Renal cortex interstitium (tissue), 11 donors: ENCODE measurements around the gene TK1. TPM values are rescaled to one million over a fixed set of nuclear protein-coding genes. Genes with fewer than 3 reads are reported as not detected.
"Not testable (repeated sequence)": the region's sequence is repeated elsewhere in the genome, so short reads cannot be mapped to it uniquely, and the experiment has no call there.

ENCODE experiments used
- DNase-seq, 11 donors: peaks; one replicate each; pipeline ENCODE4 v3.0.0-alpha.2; 2013; ENCODE audit warnings: low read depth in 9 of 11, low spot score in 4 of 11; ENCODE audit errors: extremely low read depth in 1 of 11
- polyA plus RNA-seq, 3 donors: library from polyadenylated mRNA; unstranded; fragments of 120-200 nt; gene quantifications; one replicate each; pipeline ENCODE4 v1.2.1, GENCODE V29; 2013; ENCODE audit not compliant: insufficient read length in 3 of 3

TK1 gene
- polyA plus RNA-seq, 3 donors: 27.0 to 34.5 (median 28.7) TPM

DNA sequence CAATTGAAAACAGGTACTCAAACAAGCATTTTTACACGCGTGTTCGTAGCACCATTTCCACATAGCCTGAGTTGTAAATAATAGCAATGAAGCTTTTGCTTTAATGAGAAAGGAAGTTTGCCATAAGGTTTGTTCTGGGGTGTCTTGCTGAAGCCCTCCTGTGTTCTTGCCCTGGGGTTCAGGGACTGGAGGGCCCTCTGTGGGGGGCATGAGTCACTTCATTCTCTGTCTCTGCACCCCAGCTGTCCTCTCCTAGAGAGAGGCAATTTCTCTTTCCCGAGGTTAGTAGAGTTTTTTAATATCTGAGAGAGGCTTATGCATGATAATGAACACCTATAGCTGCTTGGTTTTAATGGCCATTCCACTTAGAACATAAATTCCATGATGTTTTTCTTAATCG is 9.9 kb upstream of the TK1 start:
- no peak for DNase-seq

DNA sequence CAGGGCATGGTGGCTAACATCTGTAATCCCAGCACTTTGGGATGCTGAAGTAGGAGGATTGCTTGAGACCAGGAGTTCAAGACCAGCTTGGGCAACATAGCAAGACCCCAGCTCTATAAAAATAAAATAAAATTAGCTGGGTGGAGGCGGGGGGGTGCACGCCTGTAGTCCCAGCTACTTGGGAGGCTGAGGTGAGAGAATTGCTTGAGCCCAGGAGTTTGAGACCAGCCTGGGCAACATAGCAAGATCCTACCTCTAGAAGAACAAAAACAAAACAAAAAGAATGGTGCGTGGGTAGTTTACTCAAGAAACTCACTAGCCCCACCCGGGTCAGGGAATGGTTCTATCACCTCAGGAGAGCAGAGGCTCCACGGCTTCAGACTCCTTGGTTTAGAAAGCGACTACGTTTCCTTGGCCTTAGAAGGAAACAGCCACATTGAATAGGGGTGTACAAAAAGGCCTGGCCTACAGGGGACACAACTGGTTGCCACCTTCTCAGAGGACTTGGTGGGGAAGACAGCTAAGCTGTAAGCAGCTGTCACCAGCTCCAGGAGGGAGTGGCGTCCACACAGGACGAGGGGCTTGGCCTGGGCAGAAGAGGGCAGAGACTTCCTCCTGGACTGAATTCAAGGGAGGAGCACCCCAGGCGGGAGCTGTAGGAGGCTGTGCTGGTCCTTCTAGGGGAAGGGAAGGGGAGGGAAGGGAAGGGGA is 716 bp downstream of the TK1 start:
- DNase-seq: no peak

DNA sequence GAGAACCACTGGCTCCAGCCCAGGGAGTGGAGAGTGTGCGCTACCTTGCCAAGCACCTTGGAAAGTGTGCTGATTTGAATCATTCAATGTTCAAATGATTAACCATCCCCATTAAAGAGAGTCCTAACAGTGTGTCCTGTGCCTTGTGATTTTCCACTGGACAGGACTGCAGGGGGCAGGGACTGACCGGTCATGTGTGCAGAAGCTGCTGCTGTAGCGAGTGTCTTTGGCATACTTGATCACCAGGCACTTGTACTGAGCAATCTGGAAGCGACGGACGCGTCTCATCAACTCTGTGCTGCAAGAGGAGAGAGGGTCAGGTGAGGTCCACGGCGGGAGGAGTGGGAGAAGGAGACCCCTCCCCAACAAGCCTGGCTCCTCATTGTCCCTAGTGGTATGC is 2.0 kb downstream of the TK1 start:
- no peak for DNase-seq

DNA sequence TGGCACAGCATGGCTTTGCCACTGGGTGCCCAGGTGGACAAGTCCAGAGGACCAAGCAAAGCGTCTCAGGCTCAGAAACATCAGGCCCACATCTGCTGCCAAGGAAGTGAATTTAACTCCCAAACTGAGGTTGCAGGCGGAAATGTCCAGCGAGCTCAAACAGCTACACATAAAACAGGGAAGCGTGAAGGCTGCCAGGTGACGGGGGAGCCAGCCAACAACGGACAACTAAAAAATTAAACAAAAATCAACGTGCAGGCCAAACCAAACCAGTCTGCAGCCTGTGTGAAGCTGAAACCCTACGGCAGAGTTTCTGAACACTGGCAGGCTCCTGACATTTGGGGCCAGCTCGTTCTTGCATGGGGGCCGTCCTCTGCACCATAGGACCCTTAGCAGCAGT is 2.5 kb downstream of the TK1 start:
- no peak for DNase-seq

DNA sequence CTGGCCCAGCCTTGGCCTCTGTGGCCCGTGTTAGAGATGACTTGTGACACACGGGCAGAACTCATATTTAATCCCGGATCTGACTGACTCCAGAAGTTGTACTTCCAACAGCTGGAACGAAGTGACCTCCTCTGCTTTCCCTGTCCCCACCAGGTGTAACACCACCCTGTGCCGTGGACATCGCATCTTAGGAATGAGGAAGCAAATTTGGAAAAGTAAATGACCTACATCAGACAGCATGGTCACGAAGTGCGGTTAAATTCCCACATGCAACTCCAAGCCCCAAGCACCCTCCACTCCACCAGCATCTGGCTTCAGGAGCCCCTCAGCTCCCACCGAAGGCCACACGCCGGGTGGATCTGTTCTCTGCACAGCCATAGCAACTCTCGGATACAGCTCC is 2.9 kb downstream of the TK1 start:
- DNase-seq: no peak

DNA sequence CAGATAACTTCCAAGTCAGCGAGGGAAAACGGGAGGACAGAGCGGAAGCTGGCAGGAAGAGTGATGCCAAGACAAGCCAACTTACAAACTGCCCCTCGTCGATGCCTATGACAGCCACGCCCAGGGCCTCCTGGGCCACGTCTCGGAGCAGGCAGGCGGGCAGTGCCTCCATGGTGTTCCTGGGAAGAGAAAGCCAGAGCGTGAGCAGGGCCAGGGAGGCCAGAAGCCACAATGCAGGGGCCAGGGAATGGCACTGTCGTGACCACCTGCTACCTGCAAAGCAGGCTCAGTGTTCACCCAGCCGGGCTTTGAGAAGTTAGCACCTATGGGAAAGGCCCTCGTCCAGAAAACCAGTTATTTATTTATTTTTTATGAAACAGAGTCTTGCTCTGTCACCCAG is 4.3 kb downstream of the TK1 start:
- no peak for DNase-seq

DNA sequence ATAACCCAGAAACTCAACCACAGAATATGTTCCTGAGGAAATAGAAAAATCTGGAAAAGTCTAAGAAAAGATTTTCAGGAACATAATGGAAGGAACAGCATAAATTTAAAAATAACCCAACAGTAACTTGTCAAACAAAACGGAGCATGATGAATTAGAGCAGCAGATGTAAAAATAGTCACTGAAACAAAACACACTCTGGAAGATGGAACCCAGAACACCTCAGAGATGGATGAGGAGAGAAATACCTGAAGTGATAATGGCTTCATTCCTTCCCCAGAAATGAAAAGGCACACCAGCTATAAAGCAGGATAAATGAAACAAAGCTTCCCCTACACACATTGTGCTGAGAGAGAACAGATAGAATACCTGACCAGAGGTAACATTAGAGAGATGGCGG is 6.3 kb downstream of the TK1 start:
- DNase-seq: no peak

DNA sequence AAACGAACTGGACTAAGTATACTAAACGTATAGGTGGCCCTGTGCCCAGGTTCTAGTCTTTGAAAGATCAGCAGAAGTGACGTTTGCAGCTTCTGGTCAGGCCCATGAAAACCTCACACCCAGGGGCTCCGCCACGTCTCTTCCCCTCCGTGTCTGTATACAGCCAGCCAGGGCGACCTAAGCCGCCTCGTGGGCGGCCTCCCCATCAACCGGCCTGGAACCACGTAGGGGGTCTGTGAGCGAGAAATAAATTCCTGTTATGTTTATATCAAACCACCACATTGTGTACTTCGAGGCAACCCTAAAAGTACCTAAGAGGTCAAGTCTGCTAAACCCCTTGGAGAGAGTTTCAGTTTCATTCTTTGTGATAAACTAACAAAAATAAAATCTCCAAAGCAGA is 6.8 kb downstream of the TK1 start:
- DNase-seq: no peak

DNA sequence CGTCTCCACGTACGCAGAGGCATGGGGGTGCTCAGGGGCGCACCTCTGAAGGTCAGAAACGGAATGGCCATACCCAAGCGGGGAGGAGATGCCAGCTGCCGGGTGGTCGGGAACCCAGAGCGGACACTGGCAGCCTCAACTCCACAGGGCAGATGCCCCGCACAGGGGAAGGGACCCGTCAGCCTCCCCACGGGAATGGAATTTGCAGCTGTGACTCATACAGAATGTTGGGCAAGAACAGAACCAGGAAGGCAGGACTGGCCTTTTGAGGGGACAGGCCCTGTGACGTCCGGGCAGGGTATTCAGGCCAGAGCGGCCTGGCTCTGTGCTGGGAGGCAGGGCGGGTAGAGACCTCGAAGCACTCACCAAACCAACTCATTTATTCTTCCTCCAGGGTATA is 7.5 kb downstream of the TK1 start:
- DNase-seq: no peak

DNA sequence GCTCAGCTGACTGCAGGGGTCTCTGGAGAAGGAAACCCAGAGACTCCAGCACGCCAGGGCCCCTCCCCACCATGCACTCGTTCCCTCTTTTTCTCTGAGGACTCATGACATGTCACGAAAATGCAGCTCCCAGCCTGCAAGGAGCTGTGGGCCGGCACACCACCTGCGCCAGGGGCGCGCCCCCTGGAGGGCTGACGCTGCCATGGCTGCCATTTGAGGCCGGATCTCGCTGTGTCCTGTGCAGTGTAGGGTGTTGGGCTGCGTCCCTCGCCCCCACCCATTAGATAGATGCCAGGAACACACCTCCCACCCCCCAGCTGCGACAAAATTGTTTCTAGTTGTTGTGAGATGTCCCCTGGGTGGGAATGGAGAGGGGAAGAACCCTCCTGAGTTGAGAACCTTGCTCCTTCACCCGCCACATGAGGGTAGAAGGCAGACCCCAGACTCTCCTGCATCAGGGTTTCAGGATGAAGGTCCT is 10.3 kb downstream of the TK1 start:
- DNase-seq: no peak

DNA sequence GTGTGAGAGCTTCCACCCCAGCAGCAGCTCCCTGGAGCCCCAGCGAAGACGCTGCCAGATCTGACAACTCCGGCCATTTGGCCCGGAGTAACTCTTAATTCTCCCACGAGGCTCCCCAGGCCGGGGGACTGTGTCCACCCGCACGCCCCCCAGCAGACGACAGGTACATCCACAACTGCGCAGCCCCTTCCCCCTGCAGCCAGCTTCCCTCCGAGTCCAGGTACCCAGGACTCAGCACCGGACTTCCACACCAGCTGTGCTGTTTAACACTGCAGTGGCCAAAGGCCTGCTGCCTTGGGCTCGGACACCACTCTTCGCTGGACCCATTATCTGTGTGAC is 11.2 kb downstream of the TK1 start:
- DNase-seq: no peak

DNA sequence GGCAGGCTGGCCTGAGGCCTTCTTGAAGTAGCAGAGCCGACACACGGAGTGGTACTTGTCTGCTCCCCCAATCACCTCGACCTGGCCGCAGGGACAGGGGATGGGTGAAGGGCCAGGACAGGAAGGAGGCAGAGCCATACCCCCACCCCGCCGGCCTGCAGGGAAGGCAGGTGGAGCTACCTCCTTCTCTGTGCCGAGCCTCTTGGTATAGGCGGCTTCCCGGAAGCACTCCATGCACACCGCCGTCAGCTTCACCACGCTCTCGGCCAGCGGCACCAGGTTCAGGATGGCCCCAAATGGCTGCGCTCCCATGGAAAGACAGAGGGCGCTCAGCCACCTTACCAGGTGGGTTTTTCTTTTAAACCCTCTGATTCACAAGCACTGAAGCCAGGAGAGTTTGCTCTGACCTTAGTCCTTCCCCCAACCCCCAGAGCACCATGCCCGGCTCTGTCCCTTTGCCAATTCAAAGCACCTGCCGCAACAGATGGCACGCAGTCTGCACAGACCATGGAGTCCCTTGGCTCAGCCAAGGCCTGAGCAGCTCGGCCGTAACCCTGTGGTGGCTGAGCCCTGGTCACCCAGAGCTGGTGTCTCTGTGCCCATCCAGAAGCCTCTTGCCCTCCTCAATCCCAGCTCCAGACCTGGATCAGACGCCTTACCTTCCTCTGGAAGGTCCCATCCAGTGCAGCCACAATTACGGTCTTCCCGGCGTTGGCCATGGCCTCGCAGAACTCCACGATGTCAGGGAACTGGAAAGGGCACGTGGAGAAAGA is 11.8 kb downstream of the TK1 start:
- no peak for DNase-seq

DNA sequence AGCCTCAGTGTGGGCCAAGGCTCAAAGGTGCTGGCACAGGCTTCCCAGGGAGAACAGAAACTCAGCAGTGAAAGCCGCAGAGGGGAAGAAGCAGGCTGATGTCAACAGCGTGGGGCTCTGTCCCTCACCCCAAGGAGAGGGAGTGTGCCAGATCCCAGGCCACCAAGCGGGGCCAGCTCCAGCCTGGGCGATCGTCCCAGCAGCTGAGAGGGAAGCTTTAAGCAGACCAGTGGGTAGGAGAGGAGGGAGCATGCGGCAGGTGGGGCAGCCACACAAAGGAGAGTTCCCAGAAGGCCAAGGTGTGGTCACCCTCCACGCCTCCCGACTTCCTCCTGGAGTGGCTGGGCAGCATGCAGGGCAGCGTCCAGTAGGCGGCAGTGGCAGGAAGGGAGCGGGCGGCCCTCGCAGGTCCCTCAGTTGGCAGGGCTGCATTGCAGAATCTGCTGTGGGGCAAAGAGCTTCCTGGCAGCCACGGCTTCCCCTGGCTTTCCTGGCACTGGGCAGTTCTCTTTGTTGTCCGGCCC is 12.4 kb downstream of the TK1 start:
- no peak for DNase-seq

DNA sequence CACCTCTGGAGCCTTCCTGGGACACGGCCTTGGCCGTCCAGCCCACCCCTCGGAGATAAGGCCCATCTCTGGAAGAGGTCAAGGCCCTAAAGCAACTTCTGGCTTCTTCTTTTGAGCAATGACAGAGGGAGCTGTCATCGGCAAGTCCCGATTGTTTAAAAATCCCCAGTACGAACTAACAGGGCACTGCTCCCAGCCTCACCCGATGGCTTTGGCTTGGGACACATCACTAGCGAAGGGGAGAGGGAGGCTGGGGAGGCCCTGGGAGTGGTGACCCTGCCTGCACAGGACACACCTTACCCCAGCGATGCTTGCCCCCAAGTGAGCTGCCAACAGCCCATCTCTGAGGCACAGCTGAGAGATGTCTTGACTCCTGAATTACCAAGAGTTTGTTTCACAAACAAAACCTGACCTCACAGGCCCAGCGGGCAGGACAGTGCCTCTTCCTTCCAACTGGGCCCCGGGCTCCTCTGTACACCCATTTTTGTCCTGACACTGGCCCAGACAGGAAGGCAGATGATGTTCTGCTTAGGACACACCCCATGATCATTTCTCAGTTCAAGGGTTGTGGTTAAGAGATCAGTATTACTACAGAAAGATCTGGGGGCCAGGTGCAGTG is 13.6 kb downstream of the TK1 start:
- no peak for DNase-seq

DNA sequence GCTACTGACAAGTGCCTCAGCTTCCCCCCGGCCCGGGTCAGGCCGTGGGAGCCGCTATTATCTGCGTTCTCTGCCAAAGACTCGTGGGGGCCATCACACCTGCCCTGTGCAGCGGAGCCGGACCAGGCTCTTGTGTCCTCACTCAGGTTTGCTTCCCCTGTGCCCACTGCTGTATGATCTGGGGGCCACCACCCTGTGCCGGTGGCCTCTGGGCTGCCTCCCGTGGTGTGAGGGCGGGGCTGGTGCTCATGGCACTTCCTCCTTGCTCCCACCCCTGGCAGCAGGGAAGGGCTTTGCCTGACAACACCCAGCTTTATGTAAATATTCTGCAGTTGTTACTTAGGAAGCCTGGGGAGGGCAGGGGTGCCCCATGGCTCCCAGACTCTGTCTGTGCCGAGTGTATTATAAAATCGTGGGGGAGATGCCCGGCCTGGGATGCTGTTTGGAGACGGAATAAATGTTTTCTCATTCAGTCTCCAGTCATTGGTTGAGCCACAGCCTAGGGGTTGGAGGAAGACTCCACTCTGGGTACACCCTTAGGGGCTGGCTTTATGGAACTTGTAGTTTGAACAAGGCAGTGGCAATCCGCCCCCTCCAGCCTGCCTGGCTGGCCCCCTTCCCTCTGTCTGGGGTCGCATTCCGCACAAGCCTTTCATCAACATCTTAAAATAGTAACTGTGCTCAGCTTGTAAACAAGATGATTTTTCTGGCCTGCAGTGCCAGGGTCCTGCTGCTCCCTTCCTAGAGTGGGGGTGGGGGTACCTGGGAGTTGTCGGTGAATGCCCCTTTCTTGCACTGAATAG is 14.4 kb downstream of the TK1 start:
- no peak for DNase-seq

DNA sequence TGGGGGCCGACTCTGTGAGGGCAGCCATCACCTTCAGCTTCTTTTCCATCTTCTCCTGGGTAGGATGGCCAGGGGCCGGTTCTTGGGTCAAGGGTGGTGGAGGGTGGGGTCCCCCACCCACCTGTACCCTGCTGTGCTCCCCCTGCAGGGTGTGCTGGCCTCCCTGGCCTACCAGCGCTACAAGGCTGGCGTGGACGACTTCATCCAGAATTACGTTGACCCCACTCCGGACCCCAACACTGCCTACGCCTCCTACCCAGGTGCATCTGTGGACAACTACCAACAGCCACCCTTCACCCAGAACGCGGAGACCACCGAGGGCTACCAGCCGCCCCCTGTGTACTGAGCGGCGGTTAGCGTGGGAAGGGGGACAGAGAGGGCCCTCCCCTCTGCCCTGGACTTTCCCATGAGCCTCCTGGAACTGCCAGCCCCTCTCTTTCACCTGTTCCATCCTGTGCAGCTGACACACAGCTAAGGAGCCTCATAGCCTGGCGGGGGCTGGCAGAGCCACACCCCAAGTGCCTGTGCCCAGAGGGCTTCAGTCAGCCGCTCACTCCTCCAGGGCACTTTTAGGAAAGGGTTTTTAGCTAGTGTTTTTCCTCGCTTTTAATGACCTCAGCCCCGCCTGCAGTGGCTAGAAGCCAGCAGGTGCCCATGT is 15.1 kb downstream of the TK1 start:
- DNase-seq: not testable (repeated sequence)

DNA sequence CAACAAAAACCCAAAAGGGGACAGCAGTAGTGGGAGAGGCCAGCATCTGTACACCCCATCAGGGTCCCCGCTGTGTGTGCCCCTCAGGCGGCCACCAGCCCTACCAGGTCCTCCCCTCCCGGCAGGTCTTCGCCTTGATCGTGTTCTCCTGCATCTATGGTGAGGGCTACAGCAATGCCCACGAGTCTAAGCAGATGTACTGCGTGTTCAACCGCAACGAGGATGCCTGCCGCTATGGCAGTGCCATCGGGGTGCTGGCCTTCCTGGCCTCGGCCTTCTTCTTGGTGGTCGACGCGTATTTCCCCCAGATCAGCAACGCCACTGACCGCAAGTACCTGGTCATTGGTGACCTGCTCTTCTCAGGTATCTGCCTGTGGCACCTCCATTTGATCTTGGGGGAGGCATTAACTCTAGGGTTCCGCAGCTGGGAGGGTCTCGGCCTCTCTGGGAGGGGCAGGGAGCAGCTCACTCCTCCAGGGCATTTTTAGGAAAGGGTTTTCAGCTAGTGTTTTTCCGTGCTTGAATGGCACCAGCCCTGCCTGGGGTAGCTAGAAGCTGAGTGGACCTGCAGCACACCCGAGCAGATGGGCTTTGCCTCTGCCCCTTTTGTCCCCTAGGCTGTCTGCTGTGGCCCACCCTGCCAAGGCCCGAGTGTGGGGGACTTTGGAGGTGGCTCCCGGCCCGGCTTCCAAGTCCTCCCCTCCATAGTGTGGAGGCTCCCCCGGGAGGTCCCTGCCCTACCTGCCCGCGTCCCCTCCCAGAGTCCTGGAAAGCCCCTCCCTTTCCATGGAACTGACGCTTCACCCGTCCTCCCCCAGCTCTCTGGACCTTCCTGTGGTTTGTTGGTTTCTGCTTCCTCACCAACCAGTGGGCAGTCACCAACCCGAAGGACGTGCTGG is 15.9 kb downstream of the TK1 start:
- no peak for DNase-seq
